GM18517 (cell line): ENCODE results near the gene SHROOM1.
A peak's percentile ranks its signal among the peaks of the same experiment; 100 is the strongest.

Source experiments
- ATAC-seq: cut with Tn5 transposase; IDR thresholded peaks from one replicate; pipeline ENCODE4 v1.9.1; 2021; ENCODE audit warnings: mild to moderate bottlenecking, moderate library complexity; ENCODE audit not compliant: unreplicated experiment

SHROOM1 gene

GRCh38 chr5:132778856-132779255 lies 51.6 kb downstream of the SHROOM1 start:
- no peak for ATAC-seq

GRCh38 chr5:132778129-132778528 lies 52.3 kb downstream of the SHROOM1 start:
- ATAC-seq: no peak

- peak; percentile 60 for ATAC-seq
Measured at GRCh38 chr5:132777209-132778069, 53.0 kb downstream of the SHROOM1 start, which contains the start of gene SEPTIN8. Gene SEPTIN8 (minus strand): TSS chr5:132777239. CDS start chr5:132777137, 102 bp downstream.

- ATAC-seq: no peak
Measured at GRCh38 chr5:132776938-132777208, 53.6 kb downstream of the SHROOM1 start.

GRCh38 chr5:132776131-132776937 lies 54.1 kb downstream of the SHROOM1 start:
- ATAC-seq: peak; percentile 24

GRCh38 chr5:132775476-132775961 lies 54.9 kb downstream of the SHROOM1 start:
- no peak for ATAC-seq

- ATAC-seq: no peak
Measured at GRCh38 chr5:132774896-132775295, 55.6 kb downstream of the SHROOM1 start.

GRCh38 chr5:132774406-132774805 lies 56.0 kb downstream of the SHROOM1 start:
- no peak for ATAC-seq

- ATAC-seq: no peak
Measured at GRCh38 chr5:132773601-132774355, 56.7 kb downstream of the SHROOM1 start.

GRCh38 chr5:132773114-132773513 lies 57.3 kb downstream of the SHROOM1 start:
- no peak for ATAC-seq

- ATAC-seq: no peak
Measured at GRCh38 chr5:132772291-132773070, 58.0 kb downstream of the SHROOM1 start.
